Transverse colon (tissue), 4 donors: Measurements from ENCODE around the gene CANX. TPM values are rescaled to one million over a fixed set of nuclear protein-coding genes. Genes with fewer than 3 reads are reported as not detected.

Experiments
- DNase-seq: peaks from one replicate; pipeline ENCODE4 v3.0.0-alpha.2; 2019
- H3K27ac ChIP-seq, 4 donors: fragments of 200-600 bp; sonication (generic); 2 replicates each; pipeline ENCODE4 v1.5.1; 2016 to 2018; ENCODE audit warnings: inconsistent platforms in 4 of 4
- H3K27me3 ChIP-seq: fragments of 200-600 bp; sonication (generic); 2 replicates; pipeline ENCODE4 v1.5.1; 2017; ENCODE audit warnings: inconsistent platforms
- H3K36me3 ChIP-seq, 4 donors: fragments of 200-600 bp; sonication (generic); 2 replicates each; pipeline ENCODE4 v1.5.1; 2017 to 2019; ENCODE audit warnings: inconsistent platforms in 4 of 4
- H3K4me1 ChIP-seq, 4 donors: fragments of 200-600 bp; sonication (generic); 2 replicates each; pipeline ENCODE4 v1.5.1; 2017 to 2020; ENCODE audit warnings: inconsistent platforms in 4 of 4
- H3K4me3 ChIP-seq, 4 donors: fragments of 200-600 bp; sonication (generic); 1 replicate in 1 of 4; 2 replicates in 3 of 4; pipeline versions ENCODE4 v1.5.1 to v1.6.1; 2017 to 2019; ENCODE audit warnings: inconsistent platforms in 4 of 4
- H3K9me3 ChIP-seq, 2 donors: fragments of 200-600 bp; sonication (generic); 2 replicates each; pipeline ENCODE4 v1.5.1; 2017 to 2019; ENCODE audit warnings: inconsistent platforms in 2 of 2
- CTCF ChIP-seq, 5 experiments: fragments of 200-600 bp in 3 of 5; fragments of 450-650 bp in 2 of 5; sonication (generic) in 3 of 5; IDR thresholded peaks; 1 replicate in 2 of 5; 2 replicates in 3 of 5; pipeline ENCODE4 v1.5.1; 2016 to 2017; ENCODE audit warnings: antibody characterized with exemption in 5 of 5, inconsistent platforms in 3 of 5, mild to moderate bottlenecking in 2 of 5, moderate library complexity in 1 of 5
- EP300 ChIP-seq: sonication (generic); formaldehyde crosslinking; IDR thresholded peaks from one replicate; pipeline ENCODE4 v1.6.1; 2017; ENCODE audit warnings: antibody characterized with exemption, low read depth
- POLR2A ChIP-seq: fragments of 450-650 bp; IDR thresholded peaks from one replicate; pipeline ENCODE4 v1.6.1; 2016; ENCODE audit warnings: antibody characterized with exemption, mild to moderate bottlenecking, moderate library complexity
- POLR2AphosphoS5 ChIP-seq, 3 donors: sonication (generic); formaldehyde crosslinking; IDR thresholded peaks; one replicate each; pipeline ENCODE4 v1.6.1; 2016; ENCODE audit warnings: antibody characterized with exemption in 3 of 3
- WGBS, 2 donors: methylation state at CpG; one replicate each; pipeline ENCODE4 v1.1.5; 2018; ENCODE audit warnings: low coverage in 1 of 2; 5-methylcytosine and 5-hydroxymethylcytosine counted together
- in situ Hi-C, 4 donors: fragments of 200-750 bp; cut with MboI; loops; one replicate each; pipeline versions ENCODE4 v1.15.0 to v1.15.1; 2017; ENCODE audit warnings: low sequenced_read_pairs in 3 of 4, low pct_ligation_motif_present in 1 of 4, low pct_unique_long_range_greater_than_20kb in 1 of 4
- intact Hi-C: fragments of 100-400 bp; cut with DNase I; formaldehyde crosslinking; loops from one replicate; pipeline ENCODE4 v1.15.1; 2023; ENCODE audit warnings: low total_unique reads
- total RNA-seq, 4 donors: library from RNA; depleted of rRNA; stranded (reverse); fragments of >200 nt; gene quantifications; one replicate each; pipeline ENCODE4 v1.1.0, GENCODE V29; 2016

The CANX gene
- total RNA-seq, 4 donors from 2014 or later: 124 to 398 (median 270) TPM

GRCh38 chr5:179749857-179750508 lies 51.2 kb downstream of the CANX start:
- peaks cover 5 to 22% (median 12%) of the 10 kb centered on the region in 4 donors for H3K4me1 ChIP-seq
- H3K27me3 ChIP-seq: no peaks in the 10 kb centered on the region
- intact Hi-C loops (no loop called here), in situ Hi-C loops (no loop called here)
- H3K4me3 ChIP-seq: no peak overlapping the region
- H3K36me3 ChIP-seq: no peaks in the 10 kb centered on the region
- TF ChIP-seq POLR2A (no peak), POLR2AphosphoS5 (IDR thresholded peaks at IDR 0.05) (no peak), EP300 (no peak), CTCF (IDR thresholded peaks at IDR 0.05) (no peak)
- H3K9me3 ChIP-seq: no peaks in the 10 kb centered on the region
- H3K27ac ChIP-seq: no peak overlapping the region
- 84 to 86% methylated on average over 4 to 8 of the region's 8 CpGs for WGBS, 2 donors
- DNase-seq: no peak

GRCh38 chr5:179753971-179754370 lies 55.2 kb downstream of the CANX start:
- intact Hi-C loops: no loop called here
- no peak for DNase-seq
- 92 to 100% methylated on average over 3 to 5 of the region's 5 CpGs for WGBS, 2 donors
- Histone ChIP-seq H3K27ac (no peak overlapping the region), H3K36me3 (no peaks in the 10 kb centered on the region), H3K4me3 (no peak overlapping the region), H3K9me3 (no peaks in the 10 kb centered on the region), H3K4me1 (peaks cover 13 to 45% (median 30%) of the 10 kb centered on the region in 4 donors), H3K27me3 (no peaks in the 10 kb centered on the region)
- no peak for TF ChIP-seq POLR2A
- TF ChIP-seq POLR2AphosphoS5 (IDR thresholded peaks at IDR 0.05): no peak
- TF ChIP-seq CTCF (IDR thresholded peaks at IDR 0.05): no peak
- TF ChIP-seq EP300: no peak
- in situ Hi-C loops: no loop called here

GRCh38 chr5:179755022-179755421 lies 56.3 kb downstream of the CANX start:
- H3K9me3 ChIP-seq: no peaks in the 10 kb centered on the region
- H3K27ac ChIP-seq: peak overlapping the region; percentile 10 to 25 (median 16)
- intact Hi-C loops (no loop called here), in situ Hi-C loops (no loop called here)
- H3K36me3 ChIP-seq: no peaks in the 10 kb centered on the region
- WGBS, 2 donors: 25% methylated on average over 2 of the region's 2 CpGs; no CpG with 5 or more reads in 1 of the 2 donors
- H3K4me3 ChIP-seq: no peak overlapping the region
- no peaks in the 10 kb centered on the region for H3K27me3 ChIP-seq
- no peak for DNase-seq
- peaks cover 13 to 53% (median 30%) of the 10 kb centered on the region in 4 donors for H3K4me1 ChIP-seq
- TF ChIP-seq EP300 (no peak), POLR2A (no peak), POLR2AphosphoS5 (IDR thresholded peaks at IDR 0.05) (no peak), CTCF (IDR thresholded peaks at IDR 0.05) (no peak)

- intact Hi-C loops: no loop called here
- Histone ChIP-seq H3K27ac (no peak overlapping the region), H3K27me3 (no peaks in the 10 kb centered on the region), H3K9me3 (no peaks in the 10 kb centered on the region), H3K4me3 (no peak overlapping the region), H3K4me1 (peaks cover 32 to 83% (median 55%) of the 10 kb centered on the region in 4 donors), H3K36me3 (no peaks in the 10 kb centered on the region)
- no peak for DNase-seq
- in situ Hi-C loops: no loop called here
- no peak for TF ChIP-seq POLR2AphosphoS5 (IDR thresholded peaks at IDR 0.05)
- TF ChIP-seq POLR2A: no peak
- TF ChIP-seq CTCF (IDR thresholded peaks at IDR 0.05): no peak
- TF ChIP-seq EP300: no peak
- 91% methylated on average over 8 of the region's 8 CpGs; no CpG with 5 or more reads in 1 of the 2 donors for WGBS, 2 donors
These were observed 60.2 kb downstream of the CANX start for GRCh38 chr5:179758955-179759354.
